A549 (cell line): ENCODE results near the gene CDH11. TPM values are rescaled to one million over a fixed set of nuclear protein-coding genes. Genes with fewer than 3 reads are reported as not detected.

Source experiments
- ATAC-seq, 2 experiments: fragments of 200-7000 bp in 1 of 2; fragments of >200 bp in 1 of 2; cut with Nextera tagmentation in 1 of 2; cut with Tn5 transposase in 1 of 2; 3 replicates each; pipeline versions ENCODE4 v1.8.0 to v1.9.1; 2018 to 2020; ENCODE audit warnings: mild to moderate bottlenecking in 1 of 2, moderate library complexity in 1 of 2
- CTCF ChIA-PET: fragments of 300-600 bp; sonication (Branson Sonifier 250); formaldehyde crosslinking; extraction: SDS; loops from one replicate; lab custom pipeline; 2021; ENCODE audit warnings: antibody characterized with exemption, inconsistent platforms; lab: Yijun Ruan, JAX
- POLR2A ChIA-PET: fragments of 350-600 bp; formaldehyde crosslinking; extraction: SDS; loops from one replicate; lab custom pipeline; 2021; ENCODE audit warnings: antibody characterized with exemption, inconsistent platforms; lab: Yijun Ruan, JAX
- DNase-seq, 2 experiments: peaks; one replicate each; pipeline versions ENCODE4 v3.0.0 to v3.0.0-alpha.2; 2011 to 2016; ENCODE audit warnings: low read depth in 1 of 2, low spot score in 1 of 2
- FAIRE-seq: peaks from 2 replicates; lab custom pipeline; 2011; peaks lifted over from hg19 to GRCh38; lab: Jason Lieb, UNC
- H3K27ac ChIP-seq, 2 experiments: fragments of >200 bp; sonication (Bioruptor Twin); formaldehyde crosslinking; 3 replicates each; pipeline ENCODE4 v1.5.1; 2016 to 2017
- H3K4me1 ChIP-seq: fragments of >200 bp; sonication (Bioruptor Twin); formaldehyde crosslinking; 3 replicates; pipeline ENCODE4 v1.6.1; 2016
- H3K4me2 ChIP-seq: fragments of >200 bp; sonication (Bioruptor Twin); formaldehyde crosslinking; 3 replicates; pipeline ENCODE4 v1.6.1; 2016
- H3K4me3 ChIP-seq: fragments of >200 bp; sonication (Bioruptor Twin); formaldehyde crosslinking; 3 replicates; pipeline ENCODE4 v1.5.1; 2016
- H3K9me3 ChIP-seq: fragments of >200 bp; sonication (Bioruptor Twin); formaldehyde crosslinking; 3 replicates; pipeline ENCODE4 v1.6.1; 2016
- BHLHE40 ChIP-seq: IDR thresholded peaks from 2 replicates; pipeline ENCODE4 v1.6.1; 2012; ENCODE audit warnings: low read depth, low read length, inconsistent platforms
- CHD2 ChIP-seq: fragments of 150-350 bp; IDR thresholded peaks from 2 replicates; pipeline ENCODE4 v1.6.1; 2014; ENCODE audit warnings: low read length; ENCODE audit not compliant: partially characterized antibody
- EHF ChIP-seq: fragments of 250-450 bp; sonication (Bioruptor Pico); IDR thresholded peaks from 2 replicates; pipeline ENCODE4 v1.5.0; 2020; ENCODE audit warnings: mild to moderate bottlenecking
- EHMT2 ChIP-seq: fragments of 200-600 bp; sonication (generic); IDR thresholded peaks from 2 replicates; pipeline ENCODE4 v1.6.1; 2016; ENCODE audit warnings: antibody characterized with exemption, low read depth, mild to moderate bottlenecking, moderate library complexity
- EP300 ChIP-seq, 2 experiments: fragments of >200 bp; sonication (Bioruptor Twin); formaldehyde crosslinking; IDR thresholded peaks; 2 replicates in 1 of 2; 3 replicates in 1 of 2; pipeline ENCODE4 v1.6.1; 2016 to 2017
- FOSL2 ChIP-seq, 2 experiments: fragments of 450-650 bp in 1 of 2; fragments of >200 bp in 1 of 2; sonication (Bioruptor Twin) in 1 of 2; formaldehyde crosslinking; IDR thresholded peaks; 2 replicates each; pipeline versions ENCODE4 v1.5.0 to v1.6.1; 2016 to 2020; ENCODE audit warnings: mild to moderate bottlenecking in 1 of 2, moderate library complexity in 1 of 2
- HEYL ChIP-seq: fragments of 250-450 bp; sonication (Bioruptor Pico); IDR thresholded peaks from 2 replicates; pipeline ENCODE4 v1.8.0; 2021; ENCODE audit warnings: mild to moderate bottlenecking, moderate library complexity
- HOXA7 ChIP-seq: fragments of 250-450 bp; sonication (Bioruptor Pico); IDR thresholded peaks from 2 replicates; pipeline ENCODE4 v1.5.0; 2020; ENCODE audit warnings: mild to moderate bottlenecking, moderate library complexity
- KDM1A ChIP-seq: fragments of 200-600 bp; sonication (generic); IDR thresholded peaks from 2 replicates; pipeline ENCODE4 v1.6.1; 2016; ENCODE audit warnings: low read depth, mild to moderate bottlenecking
- MYC ChIP-seq: IDR thresholded peaks from 2 replicates; pipeline ENCODE4 v1.6.1; 2012; ENCODE audit warnings: mild to moderate bottlenecking, inconsistent platforms, low read length, improper control_type of control experiment, borderline replicate concordance
- NPAS2 ChIP-seq: fragments of 250-450 bp; sonication (Bioruptor Pico); IDR thresholded peaks from 2 replicates; pipeline ENCODE4 v1.8.0; 2022; ENCODE audit warnings: mild to moderate bottlenecking, moderate library complexity, borderline replicate concordance
- POLR2A ChIP-seq: IDR thresholded peaks from 2 replicates; pipeline ENCODE4 v1.6.1; 2012; ENCODE audit warnings: mild to moderate bottlenecking, low read length
- POLR2AphosphoS2 ChIP-seq: conservative IDR thresholded peaks from 2 replicates; pipeline ENCODE4 v1.6.1; 2012; ENCODE audit warnings: low read length, improper control_type of control experiment, inconsistent platforms
- RAD21 ChIP-seq, 2 experiments: fragments of >200 bp in 1 of 2; sonication (Bioruptor Twin) in 1 of 2; formaldehyde crosslinking in 1 of 2; IDR thresholded peaks in 1 of 2; conservative IDR thresholded peaks in 1 of 2; 2 replicates in 1 of 2; 3 replicates in 1 of 2; pipeline ENCODE4 v1.6.1; 2012 to 2018; ENCODE audit warnings: inconsistent platforms in 1 of 2
- SMC3 ChIP-seq: fragments of >200 bp; sonication (Bioruptor Twin); formaldehyde crosslinking; IDR thresholded peaks from 3 replicates; pipeline ENCODE4 v1.6.1; 2018; ENCODE audit warnings: inconsistent platforms
- SREBF2 ChIP-seq: fragments of 450-650 bp; IDR thresholded peaks from 2 replicates; pipeline ENCODE4 v1.6.1; 2014; ENCODE audit warnings: mild to moderate bottlenecking, moderate library complexity
- TP53 ChIP-seq: fragments of 250-450 bp; sonication (Bioruptor Pico); IDR thresholded peaks from 2 replicates; pipeline ENCODE4 v1.5.0; 2021; ENCODE audit warnings: mild to moderate bottlenecking, moderate library complexity
- ZC3H11A ChIP-seq: fragments of 450-650 bp; IDR thresholded peaks from 2 replicates; pipeline ENCODE4 v1.6.1; 2014; ENCODE audit warnings: antibody characterized with exemption, mild to moderate bottlenecking
- ZFP36 ChIP-seq: fragments of 450-650 bp; IDR thresholded peaks from 2 replicates; pipeline ENCODE4 v1.6.1; 2014; ENCODE audit warnings: borderline replicate concordance; ENCODE audit not compliant: partially characterized antibody
- ZNF302 ChIP-seq: fragments of 250-450 bp; sonication (Bioruptor Pico); IDR thresholded peaks from 2 replicates; pipeline ENCODE4 v1.9.0; 2021; ENCODE audit warnings: inconsistent platforms, mild to moderate bottlenecking, moderate library complexity
- WGBS: methylation state at CpG from one replicate; pipeline ENCODE4 v1.1.6; 2017; ENCODE audit errors: missing lambda C conversion rate; 5-methylcytosine and 5-hydroxymethylcytosine counted together
- polyA plus RNA-seq, 4 experiments: library from polyadenylated mRNA; depleted of rRNA in 3 of 4; stranded (reverse); fragments of >200 nt; fragmentation: RNase III in 1 of 4; extraction: RNeasy Plus Mini Kit Qiagen cat#74134 plus additional on column Dnase treatment in 1 of 4; gene quantifications; 2 replicates in 3 of 4; 3 replicates in 1 of 4; pipeline ENCODE4 v1.2.3, GENCODE V29; 2011 to 2017

The CDH11 gene
- polyA plus RNA-seq, 2 of the 4 experiments (the other 2 are of a cell fraction), result 0.72 to 1.1 TPM

- H3K9me3 ChIP-seq, result no peaks in the 10 kb centered on the region
- TF ChIP-seq ZFP36 (no peak), POLR2AphosphoS2 (no peak), BHLHE40 (no peak), SREBF2 (no peak), POLR2A (no peak), ZC3H11A (no peak), FOSL2 (IDR thresholded peaks at IDR 0.05) (no peak), FOSL2 (CRISPR knock-in tag; IDR thresholded peaks at IDR 0.05) (no peak), KDM1A (no peak), SMC3 (no peak), RAD21 (conservative IDR thresholded peaks at IDR 0.05 in 1 of 2, IDR thresholded peaks at IDR 0.05 in 1 of 2) (no peak), CHD2 (no peak), EHF (CRISPR knock-in tag) (no peak), ZNF302 (no peak), EHMT2 (no peak)
- no peak overlapping the region for H3K4me2 ChIP-seq
- POLR2A ChIA-PET, result no interaction called here
- ATAC-seq (no peak), DNase-seq (no peak), FAIRE-seq (no peak)
- H3K27ac ChIP-seq, result no peak overlapping the region
- CTCF ChIA-PET, result no interaction called here
- H3K4me3 ChIP-seq, result no peak overlapping the region
- no peaks in the 10 kb centered on the region for H3K4me1 ChIP-seq
- WGBS, result 45% methylated on average over 4 of the region's 4 CpGs
Observed at GRCh38 chr16:64971171-64971570, 150.7 kb downstream of the CDH11 start.

- H3K9me3 ChIP-seq, result no peaks in the 10 kb centered on the region
- H3K27ac ChIP-seq, result no peak overlapping the region
- CTCF ChIA-PET, result interaction anchor here (1.1 kb wide), 1 partner anchor 9 kb away, joined by 3 read pairs; no protein-coding TSS in a partner anchor
- FAIRE-seq (no peak), DNase-seq (no peak), ATAC-seq (no peak)
- POLR2A ChIA-PET, result no interaction called here
- H3K4me3 ChIP-seq, result no peak overlapping the region
- no peak overlapping the region for H3K4me2 ChIP-seq
- TF ChIP-seq ZFP36 (no peak), HEYL (CRISPR knock-in tag) (no peak), CHD2 (no peak)
- no peaks in the 10 kb centered on the region for H3K4me1 ChIP-seq
- WGBS, result 6% methylated on average over 1 of the region's 1 CpG
Observed at GRCh38 chr16:64969221-64969620, 152.6 kb downstream of the CDH11 start.

GRCh38 chr16:64968539-64968938 lies 153.3 kb downstream of the CDH11 start:
- Histone ChIP-seq H3K4me3 (no peak overlapping the region), H3K4me1 (no peaks in the 10 kb centered on the region), H3K9me3 (no peaks in the 10 kb centered on the region), H3K27ac (no peak overlapping the region), H3K4me2 (no peak overlapping the region)
- POLR2A ChIA-PET, result no interaction called here
- ATAC-seq, result no peak
- no peak for TF ChIP-seq TP53 (CRISPR knock-in tag)
- TF ChIP-seq HOXA7 (CRISPR knock-in tag), result no peak
- no peak for TF ChIP-seq ZFP36
- TF ChIP-seq EP300 (IDR thresholded peaks at IDR 0.05), result no peak
- no peak for TF ChIP-seq MYC
- DNase-seq, result no peak
- FAIRE-seq, result no peak
- 18% methylated on average over 6 of the region's 6 CpGs for whole genome bisulfite sequencing
- CTCF ChIA-PET, result interaction anchor here (1.1 kb wide), 1 partner anchor 10 kb away, joined by 3 read pairs; no protein-coding TSS in a partner anchor

- no peak for FAIRE-seq
Observed at GRCh38 chr16:64964126-64964540, 157.7 kb downstream of the CDH11 start.

More at GRCh38 chr16:64964126-64964540, 157.7 kb downstream of the CDH11 start:
- Histone ChIP-seq H3K4me2 (no peak overlapping the region), H3K9me3 (no peaks in the 10 kb centered on the region), H3K27ac (no peak overlapping the region), H3K4me1 (no peaks in the 10 kb centered on the region), H3K4me3 (no peak overlapping the region)
- ChIA-PET CTCF (interaction anchor here (1.6 kb wide), 1 partner anchor 13 kb away, joined by 4 read pairs; no protein-coding TSS in a partner anchor), POLR2A (no interaction called here)
- ATAC-seq, result no peak
- DNase-seq, result no peak
- WGBS, result 15% methylated on average over 3 of the region's 3 CpGs
- TF ChIP-seq NPAS2 (CRISPR knock-in tag), result no peak
- no peak for TF ChIP-seq CHD2
- TF ChIP-seq SMC3, result no peak
- no peak for TF ChIP-seq ZC3H11A
- no peak for TF ChIP-seq TP53 (CRISPR knock-in tag)
- no peak for TF ChIP-seq ZFP36
- no peak for TF ChIP-seq EHF (CRISPR knock-in tag)
